Occipital lobe (tissue), 2 donors: ENCODE results near the gene ABCA13. TPM values are rescaled to one million over a fixed set of nuclear protein-coding genes. Genes with fewer than 3 reads are reported as not detected.
A peak's percentile ranks its signal among the peaks of the same experiment; 100 is the strongest.

ENCODE experiments used
- DNase-seq: peaks from one replicate; lab custom pipeline; 2025; lab: John Stamatoyannopoulos, UW
- total RNA-seq: library from RNA; depleted of rRNA; stranded (reverse); fragments of >200 nt; gene quantifications from one replicate; pipeline ENCODE4 v1.2.3, GENCODE V29; 2014

The ABCA13 gene
- total RNA-seq, 1 donor from 2014 or later = 0.16 TPM

GRCh38 chr7:48299580-48300169, 128.4 kb downstream of the ABCA13 start:
- peak; percentile 22 for DNase-seq

GRCh38 chr7:48300301-48300700, 129.0 kb downstream of the ABCA13 start:
- DNase-seq = no peak

GRCh38 chr7:48301201-48301600, 129.9 kb downstream of the ABCA13 start:
- DNase-seq = no peak

- DNase-seq = no peak
Measured at GRCh38 chr7:48304641-48305040, 133.4 kb downstream of the ABCA13 start.

- no peak for DNase-seq
Measured at GRCh38 chr7:48305661-48306060, 134.4 kb downstream of the ABCA13 start.

GRCh38 chr7:48307041-48307714, 135.9 kb downstream of the ABCA13 start:
- no peak for DNase-seq

- DNase-seq = no peak
Measured at GRCh38 chr7:48309720-48310119, 138.5 kb downstream of the ABCA13 start.

GRCh38 chr7:48311464-48312100, 140.3 kb downstream of the ABCA13 start:
- DNase-seq = no peak

- no peak for DNase-seq
Measured at GRCh38 chr7:48312151-48312550, 140.9 kb downstream of the ABCA13 start.

- DNase-seq = no peak
Measured at GRCh38 chr7:48316768-48317167, 145.5 kb downstream of the ABCA13 start.

- DNase-seq = no peak
Measured at GRCh38 chr7:48317360-48317759, 146.1 kb downstream of the ABCA13 start.

GRCh38 chr7:48321319-48322010, 150.2 kb downstream of the ABCA13 start:
- no peak for DNase-seq

- DNase-seq = no peak
Measured at GRCh38 chr7:48337012-48337621, 165.9 kb downstream of the ABCA13 start.

GRCh38 chr7:48337781-48338180, 166.5 kb downstream of the ABCA13 start:
- DNase-seq = no peak

- no peak for DNase-seq
Measured at GRCh38 chr7:48347230-48347825, 176.1 kb downstream of the ABCA13 start.

GRCh38 chr7:48350515-48350914, 179.3 kb downstream of the ABCA13 start:
- no peak for DNase-seq

GRCh38 chr7:48351900-48352299, 180.6 kb downstream of the ABCA13 start:
- DNase-seq = no peak

GRCh38 chr7:48355346-48355745, 184.1 kb downstream of the ABCA13 start:
- no peak for DNase-seq

- no peak for DNase-seq
Measured at GRCh38 chr7:48360574-48360973, 189.3 kb downstream of the ABCA13 start.

- no peak for DNase-seq
Measured at GRCh38 chr7:48363174-48363573, 191.9 kb downstream of the ABCA13 start.

GRCh38 chr7:48365010-48365409, 193.8 kb downstream of the ABCA13 start:
- no peak for DNase-seq
